Fibroblast of lung (primary cell): Measurements from ENCODE around the gene ZBTB4.

Source experiments
- CTCF ChIP-seq, 2 donors: IDR thresholded peaks in 1 of 2; conservative IDR thresholded peaks in 1 of 2; 1 replicate in 1 of 2; 2 replicates in 1 of 2; pipeline ENCODE4 v1.5.1; 2011 to 2012; ENCODE audit warnings: low read length in 2 of 2, control low read depth in 1 of 2, inconsistent platforms in 1 of 2, low read depth in 1 of 2, mild to moderate bottlenecking in 1 of 2
- EZH2 ChIP-seq: IDR thresholded peaks from 2 replicates; pipeline ENCODE4 v1.5.1; 2012; ENCODE audit warnings: low read length, control low read depth, mild to moderate bottlenecking; ENCODE audit errors: missing control alignments

GRCh38 chr17:7426203-7426863 is 53.1 kb downstream of the ZBTB4 start:
- TF ChIP-seq EZH2 (no peak), CTCF (conservative IDR thresholded peaks at IDR 0.05 in 1 of 2, IDR thresholded peaks at IDR 0.05 in 1 of 2; ENCODE audit: low read depth in 1 of 2, low read length in 2 of 2) (no peak)
